ENCODE data around the gene ACBD5.
"Not testable (repeated sequence)": the region's sequence is repeated elsewhere in the genome, so short reads cannot be mapped to it uniquely, and the experiment has no call there.

ACBD5 gene

DNA sequence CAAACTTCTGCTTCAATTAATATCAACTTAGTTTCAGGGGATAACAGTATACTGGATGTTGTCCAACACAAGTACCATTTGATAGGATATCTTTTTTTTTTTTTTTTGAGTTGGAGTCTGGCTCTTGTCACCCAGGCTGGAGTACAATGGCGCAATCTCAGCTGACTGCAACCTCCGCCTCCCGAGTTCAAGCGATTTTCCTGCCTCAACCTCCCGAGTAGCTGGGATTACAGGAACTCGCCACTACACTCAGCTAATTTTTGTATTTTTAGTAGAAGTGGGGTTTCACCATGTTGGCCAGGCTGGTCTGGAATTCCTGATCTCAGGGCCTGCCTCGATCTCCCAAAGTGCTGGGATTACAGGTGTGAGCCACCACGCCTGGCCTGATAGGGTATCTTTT is 3.1 kb downstream of the ACBD5 start:
- not testable (repeated sequence) for DNase-seq

DNA sequence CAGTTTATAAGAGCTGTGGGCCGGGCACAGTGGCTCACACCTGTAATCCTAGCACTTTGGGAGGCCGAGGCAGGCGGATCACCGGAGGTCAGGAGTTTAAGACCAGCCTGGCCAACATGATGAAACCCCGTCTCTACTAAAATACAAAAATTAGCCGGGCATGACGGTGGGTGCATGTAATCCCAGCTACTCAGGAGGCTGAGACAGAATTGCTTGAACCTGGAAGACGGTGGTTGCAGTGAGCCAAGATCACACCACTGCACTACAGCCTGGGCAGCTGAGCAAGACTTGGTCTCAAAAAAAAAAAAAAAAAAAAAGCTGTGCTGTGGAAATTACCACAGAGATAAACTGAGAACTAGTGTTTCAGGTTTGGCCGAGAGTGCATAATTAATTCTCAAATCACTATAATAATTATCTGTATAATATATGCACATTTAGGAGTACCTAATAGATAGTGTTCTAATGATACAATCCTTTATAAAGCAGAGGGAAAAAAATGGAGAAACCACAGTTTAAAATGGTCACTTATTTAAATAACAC is 3.9 kb downstream of the ACBD5 start:
- DNase-seq, result not testable (repeated sequence)

DNA sequence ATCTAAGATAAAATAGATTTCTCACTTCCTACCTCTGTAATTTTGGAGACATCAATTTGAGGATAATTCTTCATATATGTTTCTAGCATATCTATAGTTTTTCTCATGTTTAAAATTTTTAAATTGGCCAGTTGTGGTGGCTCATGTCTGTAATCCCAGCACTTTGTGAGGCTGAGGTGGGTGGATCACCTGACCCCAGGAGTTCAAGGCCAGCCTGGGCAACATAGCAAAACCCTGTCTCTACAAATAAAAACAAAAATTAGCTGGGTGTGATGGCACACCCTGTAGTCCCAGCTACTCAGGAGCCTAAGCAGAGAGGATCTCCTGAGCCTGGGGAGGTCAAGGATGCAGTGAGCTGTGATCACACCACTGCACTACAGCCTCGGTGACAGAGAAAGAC is 4.9 kb downstream of the ACBD5 start:
- DNase-seq, result no peak

DNA sequence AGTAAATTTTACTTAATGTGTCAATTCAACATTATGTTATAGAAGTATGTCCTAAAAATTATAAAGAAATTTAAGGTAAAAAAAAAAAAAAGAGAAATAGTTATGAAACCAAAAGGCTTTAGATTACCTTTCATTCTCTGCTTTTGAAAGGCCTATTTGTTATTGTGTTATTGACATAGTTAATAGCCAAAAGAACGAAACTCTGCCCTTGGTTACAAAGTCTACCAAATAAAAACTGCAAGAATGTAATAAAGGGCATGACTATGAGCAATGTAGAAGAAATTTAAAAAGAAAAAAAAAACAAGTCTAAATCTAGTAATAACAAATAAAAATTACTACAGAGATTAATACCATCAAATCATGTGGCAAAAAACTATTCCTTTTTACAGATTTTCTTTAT is 10.6 kb downstream of the ACBD5 start:
- no peak for DNase-seq

DNA sequence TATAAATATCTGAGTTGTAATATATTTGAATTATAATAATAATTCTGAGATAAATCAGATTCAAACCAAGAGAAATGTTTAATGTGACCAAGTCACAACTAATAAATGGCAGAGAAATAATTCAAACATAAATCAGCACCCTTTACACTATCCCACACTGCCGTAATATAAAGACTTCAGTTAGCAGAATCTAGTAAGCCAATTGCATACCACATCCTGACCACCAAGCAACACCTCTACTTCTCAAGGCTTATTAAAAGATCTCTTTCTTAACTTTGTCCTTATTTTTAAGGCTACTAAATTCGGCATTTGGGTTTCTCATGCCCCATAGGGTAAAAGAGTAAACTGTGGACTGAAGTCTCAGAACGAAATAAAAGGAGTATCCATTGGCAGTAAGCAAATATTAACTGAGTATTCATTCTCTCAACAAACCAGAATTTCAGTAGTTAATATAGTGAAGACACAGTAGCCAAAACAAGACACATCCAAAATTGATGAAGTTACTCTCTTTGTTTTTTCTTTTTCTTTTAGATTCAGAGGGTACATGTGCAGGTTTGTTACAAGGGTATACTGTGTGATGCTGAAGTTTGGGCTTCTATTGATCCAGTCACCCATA is 14.8 kb downstream of the ACBD5 start:
- DNase-seq, result no peak

DNA sequence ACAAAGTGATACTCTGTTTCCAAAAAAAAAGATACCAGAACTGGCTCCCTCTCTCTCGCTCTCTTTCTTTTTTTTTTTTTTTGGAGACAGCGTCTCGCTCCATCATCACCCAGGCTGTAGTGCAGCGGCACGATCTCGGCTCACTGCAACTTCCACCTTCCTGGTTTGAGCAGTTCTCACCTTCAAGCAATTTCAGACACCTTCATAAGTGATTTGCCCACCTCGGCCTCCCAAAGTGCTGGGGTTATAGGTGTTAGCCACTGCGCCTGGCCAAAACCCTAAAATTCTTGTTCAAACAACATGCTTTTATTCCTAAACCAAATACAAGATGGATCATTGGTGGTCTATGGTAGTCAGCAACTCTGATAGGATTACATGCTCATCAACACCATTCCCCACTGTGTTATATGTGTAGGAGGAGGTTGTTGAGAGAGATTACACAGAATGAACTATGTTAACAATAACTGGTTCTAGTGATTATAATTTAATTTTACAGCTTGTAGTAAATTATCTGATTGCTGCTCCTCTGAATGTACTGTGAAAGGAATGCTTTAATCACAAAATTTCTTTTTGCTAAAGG is 15.5 kb downstream of the ACBD5 start:
- no peak for DNase-seq

DNA sequence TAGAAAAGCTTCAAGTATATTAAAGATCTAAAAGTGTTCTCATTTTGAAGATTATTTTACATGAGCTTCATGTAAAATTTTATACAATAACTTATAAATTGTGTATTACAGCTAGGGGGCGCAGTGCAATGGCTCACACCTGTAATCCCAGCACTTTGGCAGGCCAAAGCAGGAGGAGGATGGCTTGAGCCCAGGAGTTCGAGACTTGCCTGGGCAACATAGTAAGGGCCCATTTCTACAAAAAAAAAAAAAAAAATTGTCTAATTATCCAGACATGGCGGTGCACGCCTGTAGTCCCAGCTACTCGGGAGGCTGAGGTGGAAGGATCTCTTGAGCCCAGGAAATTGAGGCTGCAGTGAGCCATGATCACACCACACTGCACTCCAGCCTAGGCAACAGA is 16.6 kb downstream of the ACBD5 start:
- DNase-seq, result peak; percentile 41

DNA sequence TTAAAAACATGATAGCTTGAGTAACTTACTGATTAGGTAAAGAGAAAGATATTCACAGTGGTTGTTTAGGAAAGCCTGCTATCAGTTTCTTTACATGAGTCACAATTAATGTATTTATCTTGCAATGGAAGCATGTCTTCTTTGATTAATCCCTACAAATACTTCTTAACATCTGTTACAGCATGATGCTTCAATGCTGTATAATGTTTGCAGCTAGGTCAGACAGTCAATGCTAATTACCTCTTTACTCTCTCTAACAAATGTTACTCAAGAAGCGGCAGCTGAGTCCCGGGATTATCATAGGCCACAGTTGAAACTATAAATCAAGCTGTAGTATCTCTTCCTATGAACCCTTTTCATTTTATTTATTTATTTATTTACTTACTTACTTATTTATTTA is 33.2 kb downstream of the ACBD5 start:
- DNase-seq, result no peak

DNA sequence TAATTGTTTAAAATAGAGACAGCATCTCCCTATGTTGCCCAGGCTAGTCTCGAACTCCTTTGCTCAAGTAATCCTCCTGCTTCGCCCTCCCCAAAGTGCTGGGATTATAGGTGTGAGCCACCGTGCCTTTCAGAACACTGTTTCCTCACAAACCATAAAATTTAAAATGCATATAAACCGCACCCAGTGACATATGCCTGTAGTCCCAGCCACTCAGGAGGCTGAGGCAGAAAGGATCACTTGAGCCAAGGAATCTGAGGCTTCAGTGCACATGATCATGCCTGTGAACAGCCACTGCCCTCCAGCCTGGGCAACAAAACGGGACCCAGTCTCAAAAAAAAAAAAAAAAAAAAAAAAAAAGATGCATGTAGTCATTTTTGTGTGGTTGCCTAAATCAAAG is 36.8 kb downstream of the ACBD5 start:
- no peak for DNase-seq

DNA sequence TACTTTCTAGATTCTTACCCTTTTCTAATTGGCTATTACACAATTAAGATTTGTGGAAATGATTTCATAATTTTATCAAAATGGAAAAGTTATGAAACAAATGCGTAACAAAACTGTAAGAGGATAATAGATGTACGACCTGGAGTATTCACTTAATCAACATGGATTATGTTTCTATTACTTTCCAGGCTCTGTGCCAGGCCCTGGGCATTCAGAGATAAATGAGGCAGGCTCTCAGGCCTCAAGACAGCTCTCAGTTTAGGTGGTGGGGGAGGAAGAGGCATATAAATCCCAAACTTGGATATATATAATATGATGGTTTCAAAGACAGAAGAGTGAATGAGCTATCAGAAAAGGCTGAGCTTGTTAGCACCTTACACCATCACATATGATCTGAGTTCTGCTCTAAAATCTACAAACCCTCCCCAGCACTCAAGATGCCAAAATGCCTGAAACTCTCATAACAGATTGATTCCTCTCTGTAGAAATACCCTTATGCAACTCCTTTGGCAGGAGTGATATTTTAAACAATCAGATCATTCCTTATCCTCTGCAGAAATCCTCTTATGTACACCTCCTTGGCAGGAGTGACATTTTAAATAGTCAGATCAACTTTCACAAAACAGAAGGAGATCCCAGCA is 42.5 kb downstream of the ACBD5 start:
- no peak for DNase-seq

DNA sequence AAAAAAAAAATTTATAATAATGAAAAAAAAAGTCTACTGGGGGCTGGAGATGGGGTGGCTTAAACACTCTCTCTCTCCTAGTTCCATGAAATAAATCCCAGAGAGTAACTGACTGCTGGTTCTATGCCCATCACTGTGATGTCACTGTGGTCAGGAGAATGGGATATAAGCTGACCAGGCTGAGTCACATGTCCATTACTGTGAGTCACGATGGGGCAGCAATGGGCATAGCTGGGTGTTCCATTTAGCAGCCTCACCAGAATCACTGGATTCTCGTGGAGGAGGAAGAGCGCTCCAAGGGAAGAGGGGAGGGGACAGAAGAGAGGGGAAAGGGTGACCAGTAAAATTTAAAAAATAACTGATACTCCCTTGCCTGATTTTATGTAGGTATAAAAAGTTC is 48.3 kb downstream of the ACBD5 start:
- DNase-seq, result no peak

DNA sequence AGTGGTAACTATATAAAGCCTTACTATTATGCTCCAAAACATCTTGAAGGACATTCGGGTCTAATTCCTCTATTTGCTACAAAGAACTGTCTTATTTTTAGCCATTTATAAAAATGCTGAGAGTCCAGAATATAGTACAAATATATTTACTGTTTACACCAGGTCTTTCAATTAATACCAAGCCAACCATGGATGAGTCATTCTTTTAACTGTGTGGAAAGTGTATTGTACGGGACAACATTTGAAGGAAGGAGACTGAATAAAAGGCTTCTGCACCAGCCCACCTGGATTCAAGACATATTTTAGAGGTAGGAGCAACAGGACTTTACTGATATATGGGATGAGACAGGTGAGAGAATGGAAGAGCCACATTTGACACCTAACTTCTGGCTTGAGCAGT is 50.1 kb downstream of the ACBD5 start:
- DNase-seq, result no peak

DNA sequence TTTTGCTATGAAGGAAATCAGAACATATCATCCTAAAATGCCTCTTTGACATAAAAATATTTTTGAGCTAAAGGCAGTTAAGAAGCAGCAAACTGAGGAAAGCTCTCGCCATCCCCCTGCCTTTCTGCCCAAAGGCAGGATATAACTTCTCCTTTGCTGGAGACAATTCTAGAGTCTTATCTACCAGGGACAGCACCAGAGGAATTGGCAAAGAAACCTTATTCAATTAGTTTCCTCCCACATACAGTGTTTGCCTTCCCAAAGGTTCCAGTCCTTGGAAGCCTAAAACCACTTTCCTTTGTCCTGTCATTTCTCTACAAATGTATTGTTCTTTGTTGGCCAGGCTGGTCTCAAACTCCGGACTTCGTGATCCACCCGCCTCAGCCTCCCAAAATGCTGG is 51.7 kb downstream of the ACBD5 start:
- DNase-seq, result no peak

DNA sequence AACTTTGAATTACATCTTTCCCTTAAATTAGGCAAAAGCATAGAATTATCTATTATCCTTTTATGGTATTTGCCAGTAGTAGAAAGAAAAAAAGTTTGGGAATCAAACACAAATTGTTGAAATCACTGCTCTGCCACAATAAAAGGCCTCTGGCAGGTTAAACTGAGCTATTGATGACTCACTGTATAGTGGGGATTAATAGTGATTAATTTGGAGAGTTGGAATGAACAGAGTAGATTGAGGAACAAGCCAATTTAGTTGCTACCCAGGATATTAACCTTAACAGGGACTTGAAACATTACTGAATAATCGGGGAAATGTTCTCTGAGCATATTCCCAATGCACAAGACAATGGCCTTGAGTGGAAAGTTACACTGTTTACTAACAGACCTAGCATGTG is 52.3 kb downstream of the ACBD5 start:
- no peak for DNase-seq

DNA sequence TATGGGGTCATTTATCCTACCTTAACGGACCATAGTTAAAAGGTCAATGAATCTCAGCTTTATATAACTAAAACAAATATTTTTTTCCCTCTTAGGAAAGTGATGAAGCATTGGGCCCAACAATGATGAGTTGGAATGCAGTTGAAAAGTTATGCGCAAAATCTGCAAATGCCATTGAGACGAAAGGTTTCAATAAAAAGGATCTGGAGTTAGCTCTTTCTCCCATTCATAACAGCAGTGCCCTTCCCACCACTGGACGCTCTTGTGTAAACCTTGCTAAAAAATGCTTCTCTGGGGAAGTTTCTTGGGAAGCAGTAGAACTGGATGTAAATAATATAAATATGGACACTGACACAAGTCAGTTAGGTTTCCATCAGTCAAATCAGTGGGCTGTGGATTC is 70.7 kb downstream of the ACBD5 start:
- no peak for DNase-seq

DNA sequence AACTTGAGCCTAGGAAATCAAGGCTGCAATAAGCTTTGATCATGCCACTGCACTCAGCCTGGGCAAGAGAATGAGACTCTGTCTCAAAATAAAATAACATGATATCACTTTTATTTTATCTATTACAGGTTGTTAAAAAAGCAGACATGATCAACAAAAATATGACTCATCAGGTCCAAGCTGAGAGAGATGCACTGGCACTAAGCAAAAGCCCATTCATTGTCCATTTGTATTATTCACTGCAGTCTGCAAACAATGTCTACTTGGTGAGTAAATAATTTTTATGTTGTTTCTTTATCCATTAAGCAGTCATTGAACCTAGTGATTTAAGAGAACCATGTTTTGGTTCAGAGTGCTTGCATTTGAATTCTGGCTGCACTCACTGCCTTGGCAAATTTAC is 82.2 kb downstream of the ACBD5 start:
- no peak for DNase-seq

DNA sequence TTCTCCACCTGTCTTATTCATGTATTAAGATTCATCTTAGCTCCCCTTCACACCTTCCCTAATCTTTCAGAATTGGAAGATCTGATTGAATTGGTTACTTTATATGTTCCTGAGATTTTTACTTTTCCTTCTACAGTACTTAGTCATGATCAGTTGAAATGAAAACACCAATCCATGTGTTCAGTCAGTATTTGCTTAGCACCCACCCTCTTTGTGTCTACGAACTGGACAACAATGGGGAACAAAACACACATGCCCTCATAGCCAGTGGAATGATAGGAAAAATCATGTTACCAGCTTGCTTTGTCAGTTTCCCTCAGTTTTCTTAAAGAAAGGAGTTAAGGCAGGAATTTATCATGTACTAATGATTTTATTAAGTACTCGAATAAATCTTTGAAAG is 83.4 kb downstream of the ACBD5 start:
- no peak for DNase-seq

DNA sequence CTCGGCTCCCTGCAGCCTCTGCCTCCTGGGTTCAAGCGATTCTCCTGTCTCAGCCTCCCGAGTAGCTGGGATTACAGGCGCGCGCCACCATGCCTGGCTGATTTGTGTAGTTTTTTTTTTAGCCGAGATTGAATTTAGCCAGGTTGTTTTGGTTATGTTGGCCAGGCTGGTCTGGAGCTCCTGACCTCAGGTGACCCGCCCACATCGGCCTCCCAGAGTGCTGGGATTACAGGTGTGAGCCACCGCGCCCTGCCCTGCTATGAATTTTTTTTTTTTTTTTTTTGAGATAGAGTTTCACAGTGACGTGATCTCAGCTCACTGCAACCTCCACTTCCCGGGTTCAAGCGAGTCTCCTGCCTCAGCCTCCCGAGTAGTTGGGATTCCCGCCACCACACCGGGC is 84.0 kb downstream of the ACBD5 start:
- DNase-seq, result not testable (repeated sequence)

DNA sequence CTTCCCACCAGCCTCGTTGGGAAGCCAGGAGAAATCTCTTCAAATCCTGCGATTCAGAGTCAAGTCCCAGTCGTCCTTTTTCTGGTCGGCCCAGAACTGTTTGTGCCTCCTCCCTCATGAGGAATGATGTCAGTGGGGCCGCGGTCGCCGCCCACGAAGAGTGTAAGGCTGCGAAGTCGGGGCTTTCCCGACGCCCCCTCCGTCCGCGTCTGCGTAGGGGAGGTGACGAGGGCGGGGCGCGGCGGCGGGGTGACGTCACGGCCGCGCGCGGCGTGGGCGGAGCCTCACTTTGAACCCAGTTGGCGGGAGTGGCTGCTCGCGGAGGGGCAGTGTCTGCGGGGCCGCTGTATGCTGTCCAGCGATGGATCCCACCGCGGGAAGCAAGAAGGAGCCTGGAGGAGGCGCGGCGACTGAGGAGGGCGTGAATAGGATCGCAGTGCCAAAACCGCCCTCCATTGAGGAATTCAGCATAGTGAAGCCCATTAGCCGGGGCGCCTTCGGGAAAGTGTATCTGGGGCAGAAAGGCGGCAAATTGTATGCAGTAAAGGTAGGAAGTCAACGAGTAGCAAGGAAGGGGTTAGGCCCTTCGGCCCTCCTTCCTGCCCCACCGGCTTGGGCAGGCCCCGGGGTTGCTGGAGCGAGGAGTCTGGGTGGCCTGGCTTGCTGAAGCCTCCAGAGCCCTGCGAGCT is 85.4 kb downstream of the ACBD5 start, which contains the start of gene MASTL:
TSS of gene MASTL (plus strand) at position 287 of the 689 bp plus-strand sequence. CDS start at position 362, 75 bp downstream.
- peak; percentile 96 for DNase-seq

DNA sequence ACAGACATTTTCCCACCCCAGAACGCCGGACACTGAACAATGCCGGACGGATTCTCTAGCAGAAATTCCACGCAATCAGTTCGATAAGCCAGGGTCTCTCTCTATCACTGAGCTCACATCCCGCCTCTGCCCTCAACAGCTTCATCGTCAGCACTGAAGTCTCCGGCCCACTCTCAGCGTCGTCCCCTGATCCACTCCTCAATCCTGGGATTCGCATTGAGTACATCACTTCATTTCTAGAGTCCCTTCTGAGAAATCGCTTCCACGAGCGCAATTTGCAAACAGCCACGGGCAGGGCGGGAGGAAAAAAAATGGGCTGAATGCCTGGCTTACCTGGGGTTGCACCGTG is 86.8 kb downstream of the ACBD5 start:
- no peak for DNase-seq

DNA sequence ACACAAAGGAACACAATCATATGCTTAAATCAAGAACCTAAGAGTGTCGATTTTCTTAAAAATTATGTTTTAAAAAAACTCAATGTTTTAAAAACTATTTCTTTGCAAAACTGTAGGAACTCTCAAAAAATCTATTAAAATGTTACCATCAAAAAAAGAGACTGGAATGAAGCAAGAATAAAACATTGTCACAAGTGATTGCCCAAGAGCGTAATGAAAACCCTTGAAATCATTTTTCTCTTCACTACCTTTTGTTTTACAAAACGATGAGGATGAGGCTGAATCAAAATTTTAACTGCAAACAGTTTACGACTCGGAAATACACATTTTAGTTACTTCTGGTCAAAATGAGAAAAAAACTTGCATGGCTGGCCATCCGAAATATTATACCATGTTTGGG is 87.3 kb downstream of the ACBD5 start:
- no peak for DNase-seq

DNA sequence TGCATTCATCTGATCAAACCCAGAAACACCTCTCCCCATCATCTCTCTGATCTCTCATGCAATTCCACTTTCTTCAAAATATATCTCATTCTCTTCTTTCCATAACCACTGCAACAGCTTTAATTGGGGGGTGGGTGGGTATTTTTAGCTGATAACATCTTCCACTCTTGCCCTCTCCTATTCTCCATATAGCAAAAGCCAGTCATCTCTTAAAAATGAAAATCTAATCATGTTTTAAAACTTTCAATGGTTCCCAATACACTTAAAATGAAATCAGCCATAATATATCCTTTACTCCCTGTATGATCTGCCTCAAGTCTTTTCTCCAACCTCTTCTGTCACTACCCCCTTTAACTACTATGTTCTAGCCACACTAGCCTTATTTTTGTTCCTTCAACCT is 87.9 kb downstream of the ACBD5 start:
- DNase-seq, result no peak

DNA sequence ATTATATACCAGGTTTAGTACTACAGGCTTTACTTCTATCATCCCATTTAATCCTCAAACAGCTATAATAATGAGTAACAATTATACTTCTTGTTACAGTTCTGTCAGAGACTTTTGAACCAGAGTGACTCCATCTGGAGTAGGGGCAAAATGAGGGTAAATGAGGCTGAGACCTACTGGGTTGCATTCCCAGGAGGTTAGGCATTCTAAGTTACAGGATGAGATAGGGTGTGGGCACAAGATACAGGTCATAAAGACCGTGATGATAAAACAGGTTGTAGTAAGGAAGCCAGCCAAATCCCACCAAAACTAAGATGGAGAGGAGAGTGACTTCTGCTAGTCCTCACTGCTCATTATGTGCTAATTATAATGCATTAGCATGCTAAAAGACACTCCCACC is 90.3 kb downstream of the ACBD5 start:
- DNase-seq, result no peak

DNA sequence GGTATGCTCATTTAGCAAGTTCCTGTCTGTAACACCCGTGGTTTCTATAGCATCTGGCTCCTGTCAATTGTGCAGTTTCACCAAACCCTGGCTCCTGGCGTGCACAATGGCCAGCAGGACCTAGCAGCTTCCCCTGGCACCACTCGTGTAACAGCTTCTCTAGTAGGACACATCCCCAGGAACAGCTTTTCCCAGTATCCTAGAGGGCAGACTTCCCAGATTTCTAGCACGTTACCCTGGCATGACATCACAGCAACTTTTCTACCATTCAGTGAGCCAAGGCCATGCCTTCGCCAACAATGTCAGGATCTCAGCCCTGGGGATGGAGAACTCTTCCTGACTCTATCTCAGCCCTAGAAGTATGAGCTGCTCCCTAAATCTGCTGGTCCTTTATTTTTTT is 92.9 kb downstream of the ACBD5 start:
- no peak for DNase-seq

Measured in central memory CD4-positive, alpha-beta T cell (primary cell).